IMR-90 (cell line): Measurements from ENCODE around the gene BRAT1. TPM values are rescaled to one million over a fixed set of nuclear protein-coding genes. Genes with fewer than 3 reads are reported as not detected.

Experiments
- ATAC-seq: fragments of 200-7000 bp; cut with Tn5 transposase; 2 replicates; pipeline ENCODE4 v1.9.1; 2020; ENCODE audit warnings: low read depth, mild to moderate bottlenecking, moderate library complexity
- BruUV-seq: library from RNA; stranded (reverse); fragments of 400-500 nt; replicated peaks from 2 replicates; lab custom pipeline; 2021; lab: Mats Ljungman, UMichigan
- CTCF ChIA-PET: fragments of 300-600 bp; formaldehyde crosslinking; extraction: SDS; loops from one replicate; lab custom pipeline; 2021; ENCODE audit warnings: antibody characterized with exemption; lab: Yijun Ruan, JAX
- POLR2A ChIA-PET: fragments of 300-600 bp; sonication (Branson Sonifier 250); formaldehyde crosslinking; loops from one replicate; lab custom pipeline; 2022; ENCODE audit warnings: antibody characterized with exemption; ENCODE audit not compliant: unreplicated experiment; lab: Charles Lee
- DNase-seq: peaks from one replicate; pipeline ENCODE4 v3.0.0; 2013
- H2AFZ ChIP-seq: replicated peaks from 2 replicates; pipeline ENCODE3; 2013; ENCODE audit warnings: low read length, mild to moderate bottlenecking; ENCODE audit not compliant: poor library complexity
- H2AK5ac ChIP-seq: 2 replicates; pipeline ENCODE4 v1.6.1; 2013; ENCODE audit warnings: low read depth, low read length, inconsistent platforms
- H2AK9ac ChIP-seq: replicated peaks from 2 replicates; pipeline ENCODE3; 2013; ENCODE audit warnings: mild to moderate bottlenecking, low read depth, low read length, moderate library complexity; ENCODE audit not compliant: poor library complexity
- H2BK120ac ChIP-seq: 2 replicates; pipeline ENCODE4 v1.6.1; 2013; ENCODE audit warnings: low read depth, low read length, inconsistent platforms
- H2BK15ac ChIP-seq: 3 replicates; pipeline ENCODE4 v1.6.1; 2013; ENCODE audit warnings: low read depth, low read length, inconsistent platforms
- H2BK20ac ChIP-seq: 2 replicates; pipeline ENCODE4 v1.6.1; 2013; ENCODE audit warnings: low read depth, mild to moderate bottlenecking, inconsistent platforms, low read length, moderate library complexity
- H2BK5ac ChIP-seq: 2 replicates; pipeline ENCODE4 v1.6.1; 2013; ENCODE audit warnings: mild to moderate bottlenecking, low read depth, low read length, inconsistent platforms; ENCODE audit not compliant: poor library complexity, severe bottlenecking
- H3K14ac ChIP-seq: replicated peaks from 2 replicates; pipeline ENCODE4 v1.6.1; 2013; ENCODE audit warnings: low read depth, low read length, inconsistent platforms
- H3K18ac ChIP-seq: 2 replicates; pipeline ENCODE4 v1.6.1; 2013; ENCODE audit warnings: low read depth, low read length, control low read depth
- H3K23ac ChIP-seq: 2 replicates; pipeline ENCODE4 v1.6.1; 2013; ENCODE audit warnings: low read depth, low read length, inconsistent platforms
- H3K27ac ChIP-seq: 2 replicates; pipeline ENCODE4 v1.5.1; 2013; ENCODE audit warnings: mild to moderate bottlenecking, control low read depth, low read length; ENCODE audit not compliant: insufficient read depth
- H3K27me3 ChIP-seq: 2 replicates; pipeline ENCODE4 v1.6.1; 2013; ENCODE audit warnings: low read length; ENCODE audit not compliant: control insufficient read depth, insufficient read depth
- H3K36me3 ChIP-seq: 2 replicates; pipeline ENCODE4 v1.6.1; 2013; ENCODE audit warnings: low read length, mixed read lengths; ENCODE audit not compliant: control insufficient read depth, insufficient read depth
- H3K4ac ChIP-seq: 2 replicates; pipeline ENCODE4 v1.6.1; 2013; ENCODE audit warnings: low read depth, low read length, inconsistent platforms
- H3K4me1 ChIP-seq: 2 replicates; pipeline ENCODE4 v1.6.1; 2013; ENCODE audit warnings: low read length, mixed read lengths; ENCODE audit not compliant: control insufficient read depth, insufficient read depth
- H3K4me2 ChIP-seq: 2 replicates; pipeline ENCODE4 v1.6.1; 2013; ENCODE audit warnings: low read depth, mild to moderate bottlenecking, control low read depth, low read length, moderate library complexity
- H3K4me3 ChIP-seq: 2 replicates; pipeline ENCODE4 v1.5.1; 2013; ENCODE audit warnings: low read depth, mild to moderate bottlenecking, control low read depth, low read length, moderate library complexity; ENCODE audit not compliant: insufficient read depth
- H3K56ac ChIP-seq: 2 replicates; pipeline ENCODE4 v1.6.1; 2013; ENCODE audit warnings: low read length, inconsistent platforms; ENCODE audit not compliant: insufficient read depth; ENCODE audit errors: extremely low read depth
- H3K79me1 ChIP-seq, 2 experiments: 2 replicates each; pipeline ENCODE4 v1.6.1; 2013; ENCODE audit warnings: low read length in 2 of 2, inconsistent platforms in 1 of 2, low read depth in 1 of 2
- H3K9ac ChIP-seq: 2 replicates; pipeline ENCODE4 v1.6.1; 2013; ENCODE audit warnings: low read depth, low read length, control low read depth
- H3K9me1 ChIP-seq: 2 replicates; pipeline ENCODE4 v1.6.1; 2013; ENCODE audit warnings: low read length, inconsistent platforms; ENCODE audit not compliant: insufficient read depth
- H3K9me3 ChIP-seq: 2 replicates; pipeline ENCODE4 v1.6.1; 2013; ENCODE audit warnings: low read length; ENCODE audit not compliant: control insufficient read depth, insufficient read depth
- H4K20me1 ChIP-seq: 2 replicates; pipeline ENCODE4 v1.6.1; 2013; ENCODE audit warnings: low read length, inconsistent platforms; ENCODE audit not compliant: insufficient read depth
- H4K5ac ChIP-seq: 2 replicates; pipeline ENCODE4 v1.6.1; 2013; ENCODE audit warnings: mild to moderate bottlenecking, low read depth, low read length, control low read depth
- H4K8ac ChIP-seq, 2 experiments: 2 replicates each; pipeline ENCODE4 v1.6.1; 2013; ENCODE audit warnings: low read depth in 2 of 2, low read length in 2 of 2, control low read depth in 1 of 2, inconsistent platforms in 1 of 2
- H4K91ac ChIP-seq: 2 replicates; pipeline ENCODE4 v1.6.1; 2013; ENCODE audit warnings: low read depth, low read length, inconsistent platforms; ENCODE audit not compliant: insufficient read depth
- BHLHE40 ChIP-seq: fragments of 150-350 bp; IDR thresholded peaks from 2 replicates; pipeline ENCODE4 v1.6.1; 2016; ENCODE audit warnings: mild to moderate bottlenecking, low read depth, low read length
- ELK1 ChIP-seq: fragments of 150-350 bp; IDR thresholded peaks from 2 replicates; pipeline ENCODE4 v1.6.1; 2016; ENCODE audit warnings: low read depth, mild to moderate bottlenecking, low read length, moderate library complexity, borderline replicate concordance
- POLR2A ChIP-seq: IDR thresholded peaks from 2 replicates; pipeline ENCODE4 v1.6.1; 2012; ENCODE audit warnings: mild to moderate bottlenecking, low read depth, low read length
- RFX5 ChIP-seq: IDR thresholded peaks from 2 replicates; pipeline ENCODE4 v1.8.0; 2012; ENCODE audit warnings: low read depth, mild to moderate bottlenecking, low read length, moderate library complexity
- SMC3 ChIP-seq: fragments of 150-350 bp; IDR thresholded peaks from 2 replicates; pipeline ENCODE4 v1.6.1; 2016; ENCODE audit warnings: low read depth, mild to moderate bottlenecking, antibody characterized with exemption, low read length, moderate library complexity
- WGBS, 2 experiments: methylation state at CpG; one replicate each; pipeline versions ENCODE4 v1.1.5 to v1.1.7; 2013; ENCODE audit warnings: missing lambda C conversion rate in 2 of 2; ENCODE audit not compliant: insufficient read length in 1 of 2; ENCODE audit errors: extremely low coverage in 2 of 2; 5-methylcytosine and 5-hydroxymethylcytosine counted together
- dilution Hi-C: fragments of 300-500 bp; cut with HindIII; formaldehyde crosslinking; loops from one replicate; pipeline ENCODE4 v1.14.3; 2018; ENCODE audit warnings: low sequenced_read_pairs; ENCODE audit not compliant: unreplicated experiment
- in situ Hi-C: fragments of 300-500 bp; cut with MboI; formaldehyde crosslinking; loops from 3 replicates; pipeline ENCODE4 v1.14.3; 2019; ENCODE audit warnings: low sequenced_read_pairs, inconsistent platforms, mixed read lengths
- intact Hi-C: fragments of 100-400 bp; cut with micrococcal nuclease; formaldehyde crosslinking; loops from 2 replicates; pipeline ENCODE4 v1.10.0; 2022
- polyA plus RNA-seq, 3 experiments: library from polyadenylated mRNA; depleted of rRNA; stranded (reverse); fragments of >200 nt; gene quantifications; 2 replicates each; pipeline ENCODE4 v1.2.3, GENCODE V29; 2012; ENCODE audit warnings: low replicate concordance in 1 of 3
- total RNA-seq: library from RNA; depleted of rRNA; stranded (reverse); fragments of >200 nt; gene quantifications from 2 replicates; pipeline ENCODE4 v1.2.3, GENCODE V29; 2012
- TF ChIP-seq, protein P1 (sequence below): fragments of 150-350 bp; IDR thresholded peaks from 2 replicates; pipeline ENCODE4 v1.6.1; 2017; ENCODE audit warnings: mild to moderate bottlenecking, antibody characterized with exemption, low read length, low read depth

Gene BRAT1
- total and polyA plus RNA-seq, 2 of the 4 experiments (the other 2 are of a cell fraction) = 6.8 to 21.9 TPM

- DNase-seq (peak; percentile 61), ATAC-seq (no peak)
- Histone ChIP-seq H2BK5ac (peak overlapping the region; percentile 66), H3K4me2 (no peak overlapping the region), H3K9ac (no peak overlapping the region), H3K18ac (peak overlapping the region; percentile 38), H3K36me3 (no peaks in the 10 kb centered on the region), H2BK15ac (peak overlapping the region; percentile 95), H3K9me3 (no peaks in the 10 kb centered on the region), H3K27ac (peak overlapping the region; percentile 51; the same call in 1 of the 2 replicates), H4K8ac (peak overlapping the region; percentile 35 to 59; a peak in 3 of 4 replicates), H3K56ac (no peak overlapping the region), H3K14ac (peak overlapping the region; percentile 72), H4K20me1 (0 out of 2 replicates have a peak, but pooled peaks cover 9% of the 10 kb centered on the region), H2BK120ac (peak overlapping the region; percentile 92), H3K4me3 (no peak overlapping the region), H4K5ac (no peak overlapping the region), H3K9me1 (peaks cover 16% of the 10 kb centered on the region), H2AFZ (peak overlapping the region; percentile 80), H2AK9ac (peak overlapping the region; percentile 83), H2BK20ac (peak overlapping the region; percentile 79), H4K91ac (peak overlapping the region; percentile 77), H3K4me1 (peaks cover 27% of the 10 kb centered on the region), H3K27me3 (0 out of 2 replicates have a peak, but pooled peaks cover 1% of the 10 kb centered on the region), H3K79me1 (peaks cover 0 to 8% of the 10 kb centered on the region in 2 experiments; a peak in 2 of 4 replicates), H2AK5ac (peak overlapping the region; percentile 92), H3K23ac (peak overlapping the region; percentile 31), H3K4ac (peak overlapping the region; percentile 92)
- POLR2A ChIA-PET = no interaction called here
- WGBS, 2 experiments = 38% methylated on average over 8 of the region's 18 CpGs; no CpG with 5 or more reads in 1 of the 2 experiments
- in situ Hi-C loops = no loop called here
- no TSS peak for BruUV-seq
- TF ChIP-seq, protein P1, sequence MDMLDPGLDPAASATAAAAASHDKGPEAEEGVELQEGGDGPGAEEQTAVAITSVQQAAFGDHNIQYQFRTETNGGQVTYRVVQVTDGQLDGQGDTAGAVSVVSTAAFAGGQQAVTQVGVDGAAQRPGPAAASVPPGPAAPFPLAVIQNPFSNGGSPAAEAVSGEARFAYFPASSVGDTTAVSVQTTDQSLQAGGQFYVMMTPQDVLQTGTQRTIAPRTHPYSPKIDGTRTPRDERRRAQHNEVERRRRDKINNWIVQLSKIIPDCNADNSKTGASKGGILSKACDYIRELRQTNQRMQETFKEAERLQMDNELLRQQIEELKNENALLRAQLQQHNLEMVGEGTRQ = peak; percentile 61
- no peak for TF ChIP-seq ELK1
- no peak for TF ChIP-seq POLR2A
- TF ChIP-seq BHLHE40 = peak; percentile 5; the same call in 1 of the 2 replicates
- TF ChIP-seq RFX5 = no peak
- TF ChIP-seq SMC3 = no peak
- intact Hi-C loops = loop anchor here (2.0 kb wide), 1 partner anchor 19 kb away; no protein-coding TSS in a partner anchor
- CTCF ChIA-PET = interaction anchor here (0.6 to 1.3 kb wide), 2 partner anchors 31 to 49 kb away, joined by 3 read pairs; no protein-coding TSS in a partner anchor
- dilution Hi-C loops = no loop called here
Observed at GRCh38 chr7:2517678-2518507, 37.4 kb downstream of the BRAT1 start.
